H9 (cell line): ENCODE measurements around the gene CDH4. TPM values are rescaled to one million over a fixed set of nuclear protein-coding genes. Genes with fewer than 3 reads are reported as not detected.

ENCODE experiments used
- DNase-seq: peaks from one replicate; pipeline ENCODE4 v3.0.0-alpha.2; 2017
- H2AFZ ChIP-seq: one replicate; pipeline ENCODE4 v1.6.1; 2013; ENCODE audit warnings: mild to moderate bottlenecking, low read length, control low read depth, moderate library complexity
- H2AK5ac ChIP-seq: 2 replicates; pipeline ENCODE4 v1.6.1; 2013; ENCODE audit warnings: low read length, control low read depth, mixed read lengths; ENCODE audit not compliant: insufficient read length
- H2BK120ac ChIP-seq: one replicate; pipeline ENCODE4 v1.6.1; 2013; ENCODE audit warnings: low read depth, mild to moderate bottlenecking, low read length, control low read depth, inconsistent platforms; ENCODE audit not compliant: poor library complexity, severe bottlenecking
- H2BK12ac ChIP-seq: 2 replicates; pipeline ENCODE4 v1.6.1; 2013; ENCODE audit warnings: low read length, control low read depth, mixed read lengths, low read depth; ENCODE audit not compliant: insufficient read length
- H2BK15ac ChIP-seq: 2 replicates; pipeline ENCODE4 v1.6.1; 2013; ENCODE audit warnings: low read depth, low read length, control low read depth
- H2BK20ac ChIP-seq: one replicate; pipeline ENCODE4 v1.6.1; 2013; ENCODE audit warnings: low read depth, mild to moderate bottlenecking, low read length, control low read depth, inconsistent platforms; ENCODE audit not compliant: poor library complexity, severe bottlenecking
- H2BK5ac ChIP-seq: 2 replicates; pipeline ENCODE4 v1.6.1; 2013; ENCODE audit warnings: low read length, control low read depth, mixed read lengths; ENCODE audit not compliant: insufficient read length
- H3K14ac ChIP-seq: 2 replicates; pipeline ENCODE4 v1.6.1; 2013; ENCODE audit warnings: low read length, control low read depth; ENCODE audit not compliant: insufficient read depth
- H3K18ac ChIP-seq: 2 replicates; pipeline ENCODE4 v1.6.1; 2013; ENCODE audit warnings: low read depth, mild to moderate bottlenecking, mixed read lengths, low read length, control low read depth; ENCODE audit not compliant: insufficient read length
- H3K23ac ChIP-seq: 2 replicates; pipeline ENCODE4 v1.6.1; 2013; ENCODE audit warnings: low read length, control low read depth, mixed read lengths, low read depth; ENCODE audit not compliant: insufficient read length
- H3K23me2 ChIP-seq: 2 replicates; pipeline ENCODE4 v1.6.1; 2013; ENCODE audit warnings: low read depth, mild to moderate bottlenecking, mixed read lengths, low read length, control low read depth; ENCODE audit not compliant: insufficient read length, poor library complexity, severe bottlenecking
- H3K27ac ChIP-seq: 2 replicates; pipeline ENCODE4 v1.5.1; 2013; ENCODE audit warnings: low read length, control low read depth, mixed read lengths, low read depth; ENCODE audit not compliant: insufficient read length
- H3K27me3 ChIP-seq: 2 replicates; pipeline ENCODE4 v1.6.1; 2013; ENCODE audit warnings: low read length, control low read depth, inconsistent platforms; ENCODE audit not compliant: insufficient read depth
- H3K4ac ChIP-seq: 2 replicates; pipeline ENCODE4 v1.6.1; 2013; ENCODE audit warnings: low read depth, mild to moderate bottlenecking, control low read depth, inconsistent platforms, low read length, moderate library complexity
- H3K4me1 ChIP-seq: 2 replicates; pipeline ENCODE4 v1.6.1; 2013; ENCODE audit warnings: low read length, control low read depth, inconsistent platforms; ENCODE audit not compliant: insufficient read depth
- H3K4me2 ChIP-seq: 2 replicates; pipeline ENCODE4 v1.6.1; 2013; ENCODE audit warnings: low read length, control low read depth, mixed read lengths; ENCODE audit not compliant: insufficient read length, insufficient read depth
- H3K56ac ChIP-seq: 2 replicates; pipeline ENCODE4 v1.6.1; 2013; ENCODE audit warnings: low read depth, mild to moderate bottlenecking, mixed read lengths, low read length, control low read depth; ENCODE audit not compliant: insufficient read length
- H3K79me1 ChIP-seq: 2 replicates; pipeline ENCODE4 v1.6.1; 2013; ENCODE audit warnings: low read depth, mild to moderate bottlenecking, moderate library complexity, low read length, control low read depth, inconsistent platforms; ENCODE audit not compliant: insufficient read depth, poor library complexity, severe bottlenecking
- H3K79me2 ChIP-seq: 2 replicates; pipeline ENCODE4 v1.6.1; 2013; ENCODE audit warnings: low read length, control low read depth, inconsistent platforms; ENCODE audit not compliant: insufficient read depth
- H3K9ac ChIP-seq: 2 replicates; pipeline ENCODE4 v1.6.1; 2013; ENCODE audit warnings: low read length, control low read depth, mixed read lengths; ENCODE audit not compliant: insufficient read length; ENCODE audit errors: extremely low read depth
- H3K9me3 ChIP-seq: one replicate; pipeline ENCODE4 v1.6.1; 2013; ENCODE audit warnings: low read depth, low read length, inconsistent platforms; ENCODE audit not compliant: control insufficient read depth
- H3T11ph ChIP-seq: one replicate; pipeline ENCODE4 v1.6.1; 2013; ENCODE audit warnings: mild to moderate bottlenecking, low read length, control low read depth, inconsistent platforms
- H4K20me1 ChIP-seq: one replicate; pipeline ENCODE4 v1.6.1; 2013; ENCODE audit not compliant: control insufficient read depth, insufficient read length, insufficient read depth
- H4K5ac ChIP-seq: 2 replicates; pipeline ENCODE4 v1.6.1; 2013; ENCODE audit warnings: low read depth, mild to moderate bottlenecking, mixed read lengths, low read length, control low read depth; ENCODE audit not compliant: insufficient read length
- H4K8ac ChIP-seq: replicated peaks from 2 replicates; pipeline ENCODE4 v1.6.1; 2013; ENCODE audit warnings: low read length, control low read depth, mixed read lengths, low read depth; ENCODE audit not compliant: insufficient read length
- H4K91ac ChIP-seq: 2 replicates; pipeline ENCODE4 v1.6.1; 2013; ENCODE audit warnings: low read depth, mild to moderate bottlenecking, moderate library complexity, mixed read lengths, low read length, control low read depth; ENCODE audit not compliant: insufficient read length
- H3K27ac Mint-ChIP-seq, 3 experiments: 2 replicates in 2 of 3; 3 replicates in 1 of 3; pipeline ENCODE4 v1.8.0; 2020 to 2021; ENCODE audit warnings: mixed read lengths in 3 of 3, mild to moderate bottlenecking in 1 of 3, moderate library complexity in 1 of 3
- H3K27me3 Mint-ChIP-seq: 2 replicates; pipeline ENCODE4 v1.8.0; 2021; ENCODE audit warnings: low read depth, mild to moderate bottlenecking, moderate library complexity, mixed read lengths
- H3K36me3 Mint-ChIP-seq, 3 experiments: 2 replicates in 2 of 3; 3 replicates in 1 of 3; pipeline ENCODE4 v1.8.0; 2020 to 2021; ENCODE audit warnings: low read depth in 3 of 3, mixed read lengths in 3 of 3; ENCODE audit not compliant: insufficient read depth in 1 of 3
- H3K4me1 Mint-ChIP-seq, 2 experiments: 2 replicates each; pipeline ENCODE4 v1.8.0; 2020; ENCODE audit warnings: mixed read lengths in 2 of 2
- H3K4me3 Mint-ChIP-seq, 2 experiments: 2 replicates in 1 of 2; 3 replicates in 1 of 2; pipeline ENCODE4 v1.8.0; 2020 to 2021; ENCODE audit warnings: mild to moderate bottlenecking in 2 of 2, mixed read lengths in 2 of 2, moderate library complexity in 1 of 2
- H3K9me3 Mint-ChIP-seq, 2 experiments: 2 replicates in 1 of 2; 3 replicates in 1 of 2; pipeline ENCODE4 v1.8.0; 2020; ENCODE audit warnings: mild to moderate bottlenecking in 2 of 2, mixed read lengths in 2 of 2, moderate library complexity in 1 of 2
- WGBS: extraction: QIAGEN DNeasy Blood & Tissue Kit; methylation state at CpG from one replicate; pipeline ENCODE4 v1.1.7; 2013; ENCODE audit warnings: missing lambda C conversion rate, low lambda C conversion rate, mixed read lengths; ENCODE audit not compliant: insufficient read length; ENCODE audit errors: extremely low coverage; 5-methylcytosine and 5-hydroxymethylcytosine counted together
- total RNA-seq: library from RNA; stranded (reverse); gene quantifications from 2 replicates; pipeline ENCODE4 v1.2.1, GENCODE V29; 2021
- TF ChIP-seq, protein P1 (sequence below): fragments of 200-600 bp; sonication (generic); conservative IDR thresholded peaks from 3 replicates; pipeline ENCODE4 v1.8.0; 2021; ENCODE audit warnings: antibody characterized with exemption, mild to moderate bottlenecking

The CDH4 gene
- total RNA-seq, 1 experiment from 2014 or later = 3.0 TPM

DNA sequence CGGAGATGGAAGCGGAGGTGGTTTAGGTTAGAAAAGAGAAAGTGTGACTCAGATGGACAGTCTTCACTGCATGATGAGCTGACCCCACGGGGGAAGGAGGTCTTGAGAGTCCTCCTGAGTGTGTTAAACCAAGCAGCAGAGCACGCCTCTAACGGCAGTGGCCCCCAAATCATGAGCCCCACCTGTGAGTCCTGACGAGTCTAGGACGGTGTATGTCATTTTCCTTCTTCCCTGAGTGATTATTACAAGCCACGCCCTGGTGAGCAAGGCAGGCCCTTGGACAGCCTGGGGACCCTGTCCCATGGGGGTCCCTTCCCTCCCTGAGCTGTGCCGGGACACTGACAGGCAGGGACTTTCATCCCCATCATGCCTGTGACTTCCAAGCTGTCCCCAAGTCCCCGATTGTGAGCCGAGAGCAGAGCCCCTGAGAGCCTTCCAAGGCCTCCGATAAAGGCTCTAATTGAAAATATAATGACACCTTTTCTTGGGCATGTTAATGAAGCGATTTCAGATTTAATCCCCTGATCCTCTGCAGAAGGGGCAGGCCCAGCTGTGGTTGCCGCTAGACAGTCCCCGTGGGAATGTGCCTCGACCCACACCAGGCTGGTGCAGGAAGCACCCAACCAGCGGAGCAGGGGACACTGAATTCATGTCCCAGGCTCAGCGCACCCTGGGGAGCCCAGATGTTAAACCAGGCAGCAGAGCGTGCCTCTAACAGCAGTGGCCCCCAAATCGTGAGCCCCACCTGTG lies 493.5 kb downstream of the CDH4 start:
- Histone ChIP-seq H3K27ac (no peak overlapping the region), H3K79me1 (no peaks in the 10 kb centered on the region), H2BK20ac (no peak overlapping the region), H4K5ac (no peak overlapping the region), H4K8ac (no peak overlapping the region), H3K4me1 (no peaks in the 10 kb centered on the region), H3K18ac (no peak overlapping the region), H4K91ac (no peak overlapping the region), H3K56ac (no peak overlapping the region), H3K9ac (no peak overlapping the region), H3K27me3 (no peaks in the 10 kb centered on the region; the same call in 1 of the 2 replicates), H3K79me2 (no peaks in the 10 kb centered on the region), H2BK5ac (no peak overlapping the region), H3K23me2 (no peaks in the 10 kb centered on the region), H2BK120ac (no peak overlapping the region), H4K20me1 (no peaks in the 10 kb centered on the region), H3K9me3 (no peaks in the 10 kb centered on the region), H3K4me2 (no peak overlapping the region), H2AFZ (no peak overlapping the region), H3K23ac (no peak overlapping the region), H2BK15ac (no peak overlapping the region), H2AK5ac (no peak overlapping the region), H3T11ph (no peak overlapping the region), H3K14ac (no peak overlapping the region), H3K4ac (no peak overlapping the region), H2BK12ac (no peak overlapping the region)
- TF ChIP-seq, protein P1, sequence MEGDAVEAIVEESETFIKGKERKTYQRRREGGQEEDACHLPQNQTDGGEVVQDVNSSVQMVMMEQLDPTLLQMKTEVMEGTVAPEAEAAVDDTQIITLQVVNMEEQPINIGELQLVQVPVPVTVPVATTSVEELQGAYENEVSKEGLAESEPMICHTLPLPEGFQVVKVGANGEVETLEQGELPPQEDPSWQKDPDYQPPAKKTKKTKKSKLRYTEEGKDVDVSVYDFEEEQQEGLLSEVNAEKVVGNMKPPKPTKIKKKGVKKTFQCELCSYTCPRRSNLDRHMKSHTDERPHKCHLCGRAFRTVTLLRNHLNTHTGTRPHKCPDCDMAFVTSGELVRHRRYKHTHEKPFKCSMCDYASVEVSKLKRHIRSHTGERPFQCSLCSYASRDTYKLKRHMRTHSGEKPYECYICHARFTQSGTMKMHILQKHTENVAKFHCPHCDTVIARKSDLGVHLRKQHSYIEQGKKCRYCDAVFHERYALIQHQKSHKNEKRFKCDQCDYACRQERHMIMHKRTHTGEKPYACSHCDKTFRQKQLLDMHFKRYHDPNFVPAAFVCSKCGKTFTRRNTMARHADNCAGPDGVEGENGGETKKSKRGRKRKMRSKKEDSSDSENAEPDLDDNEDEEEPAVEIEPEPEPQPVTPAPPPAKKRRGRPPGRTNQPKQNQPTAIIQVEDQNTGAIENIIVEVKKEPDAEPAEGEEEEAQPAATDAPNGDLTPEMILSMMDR = no peak
- 0 out of 7 replicates have a peak, but pooled peaks cover 0 to 4% (median 0%) of the 10 kb centered on the region in 3 experiments for H3K36me3 Mint-ChIP-seq
- no peak overlapping the region for H3K27ac Mint-ChIP-seq
- H3K9me3 Mint-ChIP-seq = peaks cover 7 to 8% of the 10 kb centered on the region in 2 experiments
- H3K27me3 Mint-ChIP-seq = peaks cover 30% of the 10 kb centered on the region
- no peak for DNase-seq
- no peaks in the 10 kb centered on the region for H3K4me1 Mint-ChIP-seq
- H3K4me3 Mint-ChIP-seq = no peak overlapping the region
- WGBS = no CpG with 5 or more reads among the region's 20 CpGs
